IMR-90 (cell line): ENCODE data around the gene RAB26. TPM values are rescaled to one million over a fixed set of nuclear protein-coding genes. Genes with fewer than 3 reads are reported as not detected.

Experiments used
- ATAC-seq: fragments of 200-7000 bp; cut with Tn5 transposase; 2 replicates; pipeline ENCODE4 v1.9.1; 2020; ENCODE audit warnings: low read depth, mild to moderate bottlenecking, moderate library complexity
- BruUV-seq: library from RNA; stranded (reverse); fragments of 400-500 nt; replicated peaks from 2 replicates; lab custom pipeline; 2021; lab: Mats Ljungman, UMichigan
- CTCF ChIA-PET: fragments of 300-600 bp; formaldehyde crosslinking; extraction: SDS; loops from one replicate; lab custom pipeline; 2021; ENCODE audit warnings: antibody characterized with exemption; lab: Yijun Ruan, JAX
- POLR2A ChIA-PET: fragments of 300-600 bp; sonication (Branson Sonifier 250); formaldehyde crosslinking; loops from one replicate; lab custom pipeline; 2022; ENCODE audit warnings: antibody characterized with exemption; ENCODE audit not compliant: unreplicated experiment; lab: Charles Lee
- DNase-seq: peaks from one replicate; pipeline ENCODE4 v3.0.0; 2013
- H2AFZ ChIP-seq: replicated peaks from 2 replicates; pipeline ENCODE3; 2013; ENCODE audit warnings: low read length, mild to moderate bottlenecking; ENCODE audit not compliant: poor library complexity
- H2AK5ac ChIP-seq: 2 replicates; pipeline ENCODE4 v1.6.1; 2013; ENCODE audit warnings: low read depth, low read length, inconsistent platforms
- H2AK9ac ChIP-seq: replicated peaks from 2 replicates; pipeline ENCODE3; 2013; ENCODE audit warnings: mild to moderate bottlenecking, low read depth, low read length, moderate library complexity; ENCODE audit not compliant: poor library complexity
- H2BK120ac ChIP-seq: 2 replicates; pipeline ENCODE4 v1.6.1; 2013; ENCODE audit warnings: low read depth, low read length, inconsistent platforms
- H2BK15ac ChIP-seq: 3 replicates; pipeline ENCODE4 v1.6.1; 2013; ENCODE audit warnings: low read depth, low read length, inconsistent platforms
- H2BK20ac ChIP-seq: 2 replicates; pipeline ENCODE4 v1.6.1; 2013; ENCODE audit warnings: low read depth, mild to moderate bottlenecking, inconsistent platforms, low read length, moderate library complexity
- H2BK5ac ChIP-seq: 2 replicates; pipeline ENCODE4 v1.6.1; 2013; ENCODE audit warnings: mild to moderate bottlenecking, low read depth, low read length, inconsistent platforms; ENCODE audit not compliant: poor library complexity, severe bottlenecking
- H3K14ac ChIP-seq: replicated peaks from 2 replicates; pipeline ENCODE4 v1.6.1; 2013; ENCODE audit warnings: low read depth, low read length, inconsistent platforms
- H3K18ac ChIP-seq: 2 replicates; pipeline ENCODE4 v1.6.1; 2013; ENCODE audit warnings: low read depth, low read length, control low read depth
- H3K23ac ChIP-seq: 2 replicates; pipeline ENCODE4 v1.6.1; 2013; ENCODE audit warnings: low read depth, low read length, inconsistent platforms
- H3K27ac ChIP-seq: 2 replicates; pipeline ENCODE4 v1.5.1; 2013; ENCODE audit warnings: mild to moderate bottlenecking, control low read depth, low read length; ENCODE audit not compliant: insufficient read depth
- H3K27me3 ChIP-seq: 2 replicates; pipeline ENCODE4 v1.6.1; 2013; ENCODE audit warnings: low read length; ENCODE audit not compliant: control insufficient read depth, insufficient read depth
- H3K36me3 ChIP-seq: 2 replicates; pipeline ENCODE4 v1.6.1; 2013; ENCODE audit warnings: low read length, mixed read lengths; ENCODE audit not compliant: control insufficient read depth, insufficient read depth
- H3K4ac ChIP-seq: 2 replicates; pipeline ENCODE4 v1.6.1; 2013; ENCODE audit warnings: low read depth, low read length, inconsistent platforms
- H3K4me1 ChIP-seq: 2 replicates; pipeline ENCODE4 v1.6.1; 2013; ENCODE audit warnings: low read length, mixed read lengths; ENCODE audit not compliant: control insufficient read depth, insufficient read depth
- H3K4me2 ChIP-seq: 2 replicates; pipeline ENCODE4 v1.6.1; 2013; ENCODE audit warnings: low read depth, mild to moderate bottlenecking, control low read depth, low read length, moderate library complexity
- H3K4me3 ChIP-seq: 2 replicates; pipeline ENCODE4 v1.5.1; 2013; ENCODE audit warnings: low read depth, mild to moderate bottlenecking, control low read depth, low read length, moderate library complexity; ENCODE audit not compliant: insufficient read depth
- H3K56ac ChIP-seq: 2 replicates; pipeline ENCODE4 v1.6.1; 2013; ENCODE audit warnings: low read length, inconsistent platforms; ENCODE audit not compliant: insufficient read depth; ENCODE audit errors: extremely low read depth
- H3K79me1 ChIP-seq, 2 experiments: 2 replicates each; pipeline ENCODE4 v1.6.1; 2013; ENCODE audit warnings: low read length in 2 of 2, inconsistent platforms in 1 of 2, low read depth in 1 of 2
- H3K9ac ChIP-seq: 2 replicates; pipeline ENCODE4 v1.6.1; 2013; ENCODE audit warnings: low read depth, low read length, control low read depth
- H3K9me1 ChIP-seq: 2 replicates; pipeline ENCODE4 v1.6.1; 2013; ENCODE audit warnings: low read length, inconsistent platforms; ENCODE audit not compliant: insufficient read depth
- H3K9me3 ChIP-seq: 2 replicates; pipeline ENCODE4 v1.6.1; 2013; ENCODE audit warnings: low read length; ENCODE audit not compliant: control insufficient read depth, insufficient read depth
- H4K20me1 ChIP-seq: 2 replicates; pipeline ENCODE4 v1.6.1; 2013; ENCODE audit warnings: low read length, inconsistent platforms; ENCODE audit not compliant: insufficient read depth
- H4K5ac ChIP-seq: 2 replicates; pipeline ENCODE4 v1.6.1; 2013; ENCODE audit warnings: mild to moderate bottlenecking, low read depth, low read length, control low read depth
- H4K8ac ChIP-seq, 2 experiments: 2 replicates each; pipeline ENCODE4 v1.6.1; 2013; ENCODE audit warnings: low read depth in 2 of 2, low read length in 2 of 2, control low read depth in 1 of 2, inconsistent platforms in 1 of 2
- H4K91ac ChIP-seq: 2 replicates; pipeline ENCODE4 v1.6.1; 2013; ENCODE audit warnings: low read depth, low read length, inconsistent platforms; ENCODE audit not compliant: insufficient read depth
- CHD1 ChIP-seq: IDR thresholded peaks from 2 replicates; pipeline ENCODE4 v1.6.1; 2012; ENCODE audit warnings: low read depth, low read length, improper control_type of control experiment
- FOS ChIP-seq: fragments of 150-350 bp; IDR thresholded peaks from 2 replicates; pipeline ENCODE4 v1.6.1; 2016; ENCODE audit warnings: low read depth, low read length
- POLR2A ChIP-seq: IDR thresholded peaks from 2 replicates; pipeline ENCODE4 v1.6.1; 2012; ENCODE audit warnings: mild to moderate bottlenecking, low read depth, low read length
- RAD21 ChIP-seq: IDR thresholded peaks from 2 replicates; pipeline ENCODE4 v1.6.1; 2012; ENCODE audit warnings: low read length, improper control_type of control experiment
- WGBS, 2 experiments: methylation state at CpG; one replicate each; pipeline versions ENCODE4 v1.1.5 to v1.1.7; 2013; ENCODE audit warnings: missing lambda C conversion rate in 2 of 2; ENCODE audit not compliant: insufficient read length in 1 of 2; ENCODE audit errors: extremely low coverage in 2 of 2; 5-methylcytosine and 5-hydroxymethylcytosine counted together
- dilution Hi-C: fragments of 300-500 bp; cut with HindIII; formaldehyde crosslinking; loops from one replicate; pipeline ENCODE4 v1.14.3; 2018; ENCODE audit warnings: low sequenced_read_pairs; ENCODE audit not compliant: unreplicated experiment
- in situ Hi-C: fragments of 300-500 bp; cut with MboI; formaldehyde crosslinking; loops from 3 replicates; pipeline ENCODE4 v1.14.3; 2019; ENCODE audit warnings: low sequenced_read_pairs, inconsistent platforms, mixed read lengths
- intact Hi-C: fragments of 100-400 bp; cut with micrococcal nuclease; formaldehyde crosslinking; loops from 2 replicates; pipeline ENCODE4 v1.10.0; 2022
- polyA plus RNA-seq, 3 experiments: library from polyadenylated mRNA; depleted of rRNA; stranded (reverse); fragments of >200 nt; gene quantifications; 2 replicates each; pipeline ENCODE4 v1.2.3, GENCODE V29; 2012; ENCODE audit warnings: low replicate concordance in 1 of 3
- total RNA-seq: library from RNA; depleted of rRNA; stranded (reverse); fragments of >200 nt; gene quantifications from 2 replicates; pipeline ENCODE4 v1.2.3, GENCODE V29; 2012

RAB26 gene
- total and polyA plus RNA-seq, 2 of the 4 experiments (the other 2 are of a cell fraction) = 1.1 to 4.5 TPM

GRCh38 chr16:2152695-2153506 lies 4.5 kb downstream of the RAB26 start:
- H2BK5ac ChIP-seq = peak overlapping the region; percentile 7
- no peak overlapping the region for H4K5ac ChIP-seq
- H3K9me1 ChIP-seq = peaks cover 15% of the 10 kb centered on the region
- H2BK15ac ChIP-seq = no peak overlapping the region
- peak overlapping the region in 1 of 2 experiments; percentile 14; a peak in 1 of 4 replicates for H4K8ac ChIP-seq
- H3K4ac ChIP-seq = peak overlapping the region; percentile 49
- peak overlapping the region; percentile 64 for H3K4me3 ChIP-seq
- H2AK5ac ChIP-seq = peak overlapping the region; percentile 80
- H3K27ac ChIP-seq = peak overlapping the region; percentile 62
- no peaks in the 10 kb centered on the region for H3K9me3 ChIP-seq
- TF ChIP-seq CHD1 = no peak
- TF ChIP-seq POLR2A = 0 out of 2 replicates have a peak, but pooled peaks have one; percentile 39
- TF ChIP-seq RAD21 = no peak
- no peak for TF ChIP-seq FOS
- peak overlapping the region; percentile 95 for H3K9ac ChIP-seq
- H3K4me1 ChIP-seq = peaks cover 48% of the 10 kb centered on the region
- ChIA-PET CTCF (no interaction called here), POLR2A (interaction anchor here (0.5 kb wide), 1 partner anchor 32 kb away, joined by 5 read pairs; no protein-coding TSS in a partner anchor)
- no peak overlapping the region for H4K91ac ChIP-seq
- H2AFZ ChIP-seq = peak overlapping the region; percentile 57
- H3K23ac ChIP-seq = peak overlapping the region; percentile 93; the same call in 1 of the 2 replicates
- no peak overlapping the region for H2BK120ac ChIP-seq
- peaks cover 91% of the 10 kb centered on the region for H4K20me1 ChIP-seq
- peaks cover 11 to 83% of the 10 kb centered on the region in 2 experiments; a peak in 3 of 4 replicates for H3K79me1 ChIP-seq
- peak overlapping the region; percentile 92 for H2AK9ac ChIP-seq
- no peak for DNase-seq
- peak overlapping the region; percentile 18; the same call in 1 of the 2 replicates for H3K56ac ChIP-seq
- ATAC-seq = no peak
- H2BK20ac ChIP-seq = no peak overlapping the region
- peaks cover 32% of the 10 kb centered on the region for H3K36me3 ChIP-seq
- intact Hi-C loops (no loop called here), dilution Hi-C loops (no loop called here), in situ Hi-C loops (no loop called here)
- peak overlapping the region; percentile 97 for H3K14ac ChIP-seq
- peak overlapping the region; percentile 98 for H3K4me2 ChIP-seq
- H3K18ac ChIP-seq = no peak overlapping the region
- WGBS, 2 experiments = 8% methylated on average over 2 of the region's 25 CpGs; no CpG with 5 or more reads in 1 of the 2 experiments
- no TSS peak for BruUV-seq
- no peaks in the 10 kb centered on the region for H3K27me3 ChIP-seq
